Epithelial cell of proximal tubule (primary cell): Measurements from ENCODE around the gene GCHFR. TPM values are rescaled to one million over a fixed set of nuclear protein-coding genes. Genes with fewer than 3 reads are reported as not detected.
A peak's percentile ranks its signal among the peaks of the same experiment; 100 is the strongest.

ENCODE experiments used
- DNase-seq: peaks from one replicate; pipeline ENCODE4 v3.0.0-alpha.2; 2011; ENCODE audit warnings: low read depth
- H3K4me3 ChIP-seq: 2 replicates; pipeline ENCODE4 v1.5.1; 2011; ENCODE audit warnings: low read depth, mild to moderate bottlenecking, low read length
- CTCF ChIP-seq: conservative IDR thresholded peaks from 2 replicates; pipeline ENCODE4 v1.5.1; 2012; ENCODE audit warnings: low read depth, mild to moderate bottlenecking, low read length
- total RNA-seq: library from RNA; depleted of rRNA; stranded (reverse); fragments of >200 nt; gene quantifications from 2 replicates; pipeline ENCODE4 v1.2.3, GENCODE V29; 2015

GCHFR gene
- total RNA-seq, 1 donor from 2014 or later = 87.2 TPM

- TF ChIP-seq CTCF = no peak
- no peak for DNase-seq
- H3K4me3 ChIP-seq = no peak overlapping the region
Observed at GRCh38 chr15:40775740-40776536, 12.1 kb downstream of the GCHFR start.

- DNase-seq = no peak
- no peak for TF ChIP-seq CTCF
- no peak overlapping the region for H3K4me3 ChIP-seq
Observed at GRCh38 chr15:40776537-40777141, 12.8 kb downstream of the GCHFR start.

GRCh38 chr15:40782609-40783227 lies 18.9 kb downstream of the GCHFR start:
- no peak for DNase-seq
- no peak overlapping the region for H3K4me3 ChIP-seq
- TF ChIP-seq CTCF = peak; percentile 85

- no peak for DNase-seq
- TF ChIP-seq CTCF = peak; percentile 37
- no peak overlapping the region for H3K4me3 ChIP-seq
Observed at GRCh38 chr15:40785164-40785563, 21.3 kb downstream of the GCHFR start.

- no peak overlapping the region for H3K4me3 ChIP-seq
- DNase-seq = no peak
- no peak for TF ChIP-seq CTCF
Observed at GRCh38 chr15:40785814-40786213, 21.9 kb downstream of the GCHFR start.

- peak; percentile 91 for DNase-seq
- no peak for TF ChIP-seq CTCF
- no peak overlapping the region for H3K4me3 ChIP-seq
Observed at GRCh38 chr15:40787344-40787841, 23.5 kb downstream of the GCHFR start.
